T-helper 1 cell treated with Interleukin-12 subunit alpha and Interleukin-12 subunit beta and Interleukin-4 antibody, amounts not matched to agents 30 μg/mL and 1 μg/mL, for 36 hours (primary cell): ENCODE results near the gene PRKAG2.
"Not testable (repeated sequence)": the region's sequence is repeated elsewhere in the genome, so short reads cannot be mapped to it uniquely, and the experiment has no call there.

Source experiments
- H3K27ac Mint-ChIP-seq: one replicate; pipeline ENCODE4 v1.8.0; 2021; ENCODE audit warnings: mild to moderate bottlenecking, mixed read lengths
- H3K27me3 Mint-ChIP-seq: one replicate; pipeline ENCODE4 v1.8.0; 2021; ENCODE audit warnings: low read depth, mixed read lengths
- H3K36me3 Mint-ChIP-seq: one replicate; pipeline ENCODE4 v1.8.0; 2021; ENCODE audit warnings: low read depth, mixed read lengths
- H3K4me1 Mint-ChIP-seq: one replicate; pipeline ENCODE4 v1.8.0; 2021; ENCODE audit warnings: low read depth, mixed read lengths
- H3K4me3 Mint-ChIP-seq: one replicate; pipeline ENCODE4 v1.8.0; 2021; ENCODE audit warnings: mild to moderate bottlenecking, moderate library complexity, mixed read lengths
- H3K9me3 Mint-ChIP-seq: one replicate; pipeline ENCODE4 v1.8.0; 2021; ENCODE audit warnings: mixed read lengths

Gene PRKAG2

GRCh38 chr7:151801291-151801690 is 75.6 kb downstream of the PRKAG2 start:
- Mint-ChIP-seq H3K4me3 (no peak overlapping the region), H3K27ac (no peak overlapping the region), H3K36me3 (no peaks in the 10 kb centered on the region), H3K27me3 (no peaks in the 10 kb centered on the region), H3K9me3 (no peaks in the 10 kb centered on the region), H3K4me1 (no peaks in the 10 kb centered on the region)

GRCh38 chr7:151800861-151801260 is 76.1 kb downstream of the PRKAG2 start:
- Mint-ChIP-seq H3K4me3 (no peak overlapping the region), H3K27ac (no peak overlapping the region), H3K27me3 (no peaks in the 10 kb centered on the region), H3K4me1 (no peaks in the 10 kb centered on the region), H3K9me3 (no peaks in the 10 kb centered on the region), H3K36me3 (no peaks in the 10 kb centered on the region)

GRCh38 chr7:151800391-151800790 is 76.5 kb downstream of the PRKAG2 start:
- Mint-ChIP-seq H3K4me1 (no peaks in the 10 kb centered on the region), H3K9me3 (no peaks in the 10 kb centered on the region), H3K36me3 (no peaks in the 10 kb centered on the region), H3K4me3 (no peak overlapping the region), H3K27me3 (no peaks in the 10 kb centered on the region), H3K27ac (no peak overlapping the region)

DNA sequence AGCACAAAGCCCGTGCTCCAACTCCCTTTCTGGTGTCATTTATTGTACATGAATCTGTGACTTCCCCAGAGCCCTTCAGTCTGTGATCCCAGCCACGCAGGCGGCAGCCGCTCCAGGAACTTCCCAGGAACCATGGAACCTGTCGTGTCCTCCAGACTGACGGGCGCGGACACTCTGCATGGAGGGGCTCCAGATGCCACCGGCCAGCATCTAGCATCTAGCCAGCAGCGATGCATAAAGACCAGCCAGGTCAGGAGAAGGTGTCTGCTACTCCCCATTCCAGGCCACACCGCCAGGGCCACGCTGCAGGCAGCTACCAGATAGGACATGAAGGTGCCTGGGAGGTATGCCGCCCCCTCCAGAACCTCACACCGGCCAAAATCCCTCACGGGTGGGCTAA is 77.4 kb downstream of the PRKAG2 start:
- Mint-ChIP-seq H3K4me3 (no peak overlapping the region), H3K4me1 (no peaks in the 10 kb centered on the region), H3K36me3 (no peaks in the 10 kb centered on the region), H3K27ac (no peak overlapping the region), H3K27me3 (no peaks in the 10 kb centered on the region), H3K9me3 (no peaks in the 10 kb centered on the region)

DNA sequence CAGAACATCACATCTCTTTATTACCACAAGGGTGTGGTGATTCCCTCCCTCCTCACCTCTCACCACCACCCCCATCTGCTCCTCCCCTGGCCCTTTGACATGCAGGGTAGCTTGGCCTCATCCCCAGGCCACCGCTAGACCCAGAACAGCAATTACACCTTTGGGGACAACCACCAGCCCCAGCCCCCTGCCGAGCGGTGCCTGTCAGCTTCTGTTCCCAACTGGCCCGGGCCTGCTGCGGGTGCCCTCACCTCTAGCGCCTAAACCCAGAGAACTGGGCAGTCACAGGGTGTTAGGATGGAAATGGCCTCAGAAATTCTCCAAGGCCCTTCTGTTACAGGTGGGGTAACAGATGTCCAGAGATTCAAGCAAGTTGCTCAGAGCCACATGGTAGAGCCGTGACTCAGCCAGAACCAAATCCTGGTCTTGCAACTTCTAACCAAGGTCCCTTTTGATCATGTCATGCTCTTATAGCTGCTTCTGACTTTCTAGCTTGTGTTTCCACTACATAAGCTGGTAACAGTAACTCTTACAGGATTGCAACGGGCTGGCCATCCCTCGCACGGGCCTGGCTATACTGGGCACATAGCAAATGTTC is 78.0 kb downstream of the PRKAG2 start:
- no peaks in the 10 kb centered on the region for H3K36me3 Mint-ChIP-seq
- no peaks in the 10 kb centered on the region for H3K4me1 Mint-ChIP-seq
- no peak overlapping the region for H3K27ac Mint-ChIP-seq
- no peaks in the 10 kb centered on the region for H3K27me3 Mint-ChIP-seq
- H3K9me3 Mint-ChIP-seq, result no peaks in the 10 kb centered on the region
- no peak overlapping the region for H3K4me3 Mint-ChIP-seq

DNA sequence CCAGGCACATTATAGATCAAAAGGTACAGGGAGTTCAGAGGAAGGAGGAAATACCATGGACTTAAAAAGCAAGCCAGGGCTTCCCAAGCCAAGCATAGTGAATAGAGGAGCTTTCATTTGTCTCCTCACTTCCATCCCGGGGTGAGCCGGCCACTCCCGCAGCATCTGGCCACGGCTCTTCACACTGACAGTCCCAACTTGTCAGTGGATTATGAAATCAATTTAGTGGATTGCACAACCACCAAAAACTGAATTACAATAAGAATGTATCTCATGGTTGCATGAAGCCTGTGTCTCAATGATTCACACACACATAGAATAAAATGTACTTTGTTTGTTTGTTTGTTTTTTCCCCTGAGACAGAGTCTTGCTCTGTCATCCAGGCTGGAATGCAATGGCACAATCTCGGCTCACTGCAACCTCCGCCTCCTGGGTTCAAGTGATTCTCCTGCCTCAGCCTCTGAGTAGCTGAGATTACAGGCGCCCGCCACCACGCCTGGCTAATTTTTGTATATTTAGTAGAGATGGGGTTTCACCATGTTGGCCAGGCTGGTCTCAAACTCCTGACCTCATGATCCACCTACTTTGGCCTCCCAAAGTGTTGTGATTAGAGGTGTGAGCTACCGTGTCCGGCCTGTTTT is 79.1 kb downstream of the PRKAG2 start:
- H3K36me3 Mint-ChIP-seq, H3K27me3 Mint-ChIP-seq, H3K27ac Mint-ChIP-seq, H3K4me3 Mint-ChIP-seq, H3K4me1 Mint-ChIP-seq, H3K9me3 Mint-ChIP-seq: not testable (repeated sequence)

GRCh38 chr7:151796871-151797537 is 79.9 kb downstream of the PRKAG2 start:
- H3K27ac Mint-ChIP-seq, result no peak overlapping the region
- no peaks in the 10 kb centered on the region for H3K9me3 Mint-ChIP-seq
- H3K4me1 Mint-ChIP-seq, result no peaks in the 10 kb centered on the region
- no peaks in the 10 kb centered on the region for H3K36me3 Mint-ChIP-seq
- H3K27me3 Mint-ChIP-seq, result no peaks in the 10 kb centered on the region
- no peak overlapping the region for H3K4me3 Mint-ChIP-seq

GRCh38 chr7:151796091-151796870 is 80.6 kb downstream of the PRKAG2 start:
- Mint-ChIP-seq H3K9me3 (no peaks in the 10 kb centered on the region), H3K27ac (no peak overlapping the region), H3K36me3 (no peaks in the 10 kb centered on the region), H3K4me3 (no peak overlapping the region), H3K27me3 (no peaks in the 10 kb centered on the region), H3K4me1 (no peaks in the 10 kb centered on the region)

- no peaks in the 10 kb centered on the region for H3K4me1 Mint-ChIP-seq
- H3K27ac Mint-ChIP-seq, result no peak overlapping the region
- H3K36me3 Mint-ChIP-seq, result no peaks in the 10 kb centered on the region
- H3K9me3 Mint-ChIP-seq, result no peaks in the 10 kb centered on the region
- no peaks in the 10 kb centered on the region for H3K27me3 Mint-ChIP-seq
- H3K4me3 Mint-ChIP-seq, result no peak overlapping the region
Observed at GRCh38 chr7:151795168-151795811, 81.6 kb downstream of the PRKAG2 start.

- Mint-ChIP-seq H3K4me1 (no peaks in the 10 kb centered on the region), H3K36me3 (no peaks in the 10 kb centered on the region), H3K4me3 (no peak overlapping the region), H3K27me3 (no peaks in the 10 kb centered on the region), H3K9me3 (no peaks in the 10 kb centered on the region), H3K27ac (no peak overlapping the region)
Observed at GRCh38 chr7:151794508-151795167, 82.3 kb downstream of the PRKAG2 start.

GRCh38 chr7:151793991-151794507 is 82.9 kb downstream of the PRKAG2 start:
- H3K27ac Mint-ChIP-seq, result no peak overlapping the region
- no peak overlapping the region for H3K4me3 Mint-ChIP-seq
- no peaks in the 10 kb centered on the region for H3K36me3 Mint-ChIP-seq
- no peaks in the 10 kb centered on the region for H3K4me1 Mint-ChIP-seq
- no peaks in the 10 kb centered on the region for H3K27me3 Mint-ChIP-seq
- no peaks in the 10 kb centered on the region for H3K9me3 Mint-ChIP-seq

DNA sequence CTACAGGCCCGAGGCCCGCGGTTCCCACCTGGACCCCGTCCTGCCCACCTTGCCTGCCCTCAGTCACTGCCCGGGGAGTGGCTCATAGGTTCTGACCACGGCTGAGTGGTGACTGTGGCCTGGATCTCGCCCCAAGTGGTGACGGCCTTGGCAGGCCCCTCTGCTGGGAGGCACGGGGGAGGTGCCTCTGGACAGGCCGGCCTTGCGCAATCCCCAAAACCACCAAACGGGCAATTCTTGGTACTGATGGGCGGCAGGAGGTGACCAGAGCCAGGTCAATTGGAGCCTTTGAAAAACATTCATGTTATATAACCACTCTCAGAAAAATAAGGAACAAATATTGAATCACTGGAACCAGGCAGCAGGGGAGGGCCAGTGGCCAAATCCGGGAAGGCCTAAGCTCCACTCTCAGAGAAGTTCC is 83.4 kb downstream of the PRKAG2 start:
- H3K36me3 Mint-ChIP-seq, result no peaks in the 10 kb centered on the region
- no peak overlapping the region for H3K4me3 Mint-ChIP-seq
- no peak overlapping the region for H3K27ac Mint-ChIP-seq
- no peaks in the 10 kb centered on the region for H3K4me1 Mint-ChIP-seq
- H3K27me3 Mint-ChIP-seq, result no peaks in the 10 kb centered on the region
- no peaks in the 10 kb centered on the region for H3K9me3 Mint-ChIP-seq

- H3K27me3 Mint-ChIP-seq, result no peaks in the 10 kb centered on the region
- H3K9me3 Mint-ChIP-seq, result no peaks in the 10 kb centered on the region
- H3K4me3 Mint-ChIP-seq, result no peak overlapping the region
- no peaks in the 10 kb centered on the region for H3K4me1 Mint-ChIP-seq
- no peak overlapping the region for H3K27ac Mint-ChIP-seq
- H3K36me3 Mint-ChIP-seq, result no peaks in the 10 kb centered on the region
Observed at GRCh38 chr7:151792636-151793035, 84.3 kb downstream of the PRKAG2 start.

GRCh38 chr7:151792086-151792485 is 84.8 kb downstream of the PRKAG2 start:
- Mint-ChIP-seq H3K4me1 (no peaks in the 10 kb centered on the region), H3K4me3 (no peak overlapping the region), H3K36me3 (no peaks in the 10 kb centered on the region), H3K27ac (no peak overlapping the region), H3K9me3 (no peaks in the 10 kb centered on the region), H3K27me3 (no peaks in the 10 kb centered on the region)
